NCI-H187 (cell line): ENCODE data around the gene NR2F1-AS1.
"Not testable (repeated sequence)": the region's sequence is repeated elsewhere in the genome, so short reads cannot be mapped to it uniquely, and the experiment has no call there.

ENCODE experiments used
- DNase-seq, 2 experiments: peaks; one replicate each; lab custom pipeline; 2025; lab: John Stamatoyannopoulos, UW

NR2F1-AS1 gene

DNA sequence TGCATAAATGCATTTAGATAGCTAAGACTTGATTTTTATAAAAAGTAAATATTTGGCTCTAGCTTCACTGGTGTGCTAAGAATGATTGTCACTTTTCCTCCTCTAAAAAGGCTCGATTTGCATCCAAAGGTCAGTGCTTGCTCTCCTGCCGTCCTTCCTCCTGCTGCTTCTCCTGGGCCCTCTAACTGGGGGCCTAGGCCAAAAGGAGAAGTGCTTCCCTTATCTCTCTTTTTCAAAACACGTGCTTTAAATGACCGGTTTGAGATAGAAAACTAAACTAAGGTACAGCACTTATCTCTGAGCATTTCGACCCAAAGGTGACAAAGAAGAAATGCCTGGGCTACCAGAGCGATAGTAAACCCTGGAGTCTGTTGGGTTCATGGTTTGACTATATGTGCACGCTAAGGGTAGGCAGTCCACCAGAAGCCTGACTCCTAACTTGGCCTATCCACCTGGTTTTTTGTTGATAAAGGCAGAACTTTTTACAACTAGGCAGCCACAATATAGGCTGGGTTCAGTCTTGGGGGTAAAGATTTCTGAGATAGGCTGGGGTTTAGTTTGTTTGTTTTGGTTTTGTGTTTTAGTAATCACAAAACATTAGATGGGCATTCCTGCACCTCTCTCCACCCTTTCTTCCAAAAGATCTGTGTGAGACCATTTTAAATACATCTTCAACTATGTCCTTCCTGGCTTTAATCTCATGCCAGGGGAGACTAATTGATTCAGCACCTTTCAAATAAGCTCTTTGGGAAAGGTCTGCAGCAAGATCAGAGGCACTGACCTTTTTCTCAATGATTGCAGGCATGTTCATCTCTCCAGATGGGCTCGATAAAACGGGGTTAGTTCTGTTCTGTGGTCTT is 3.8 kb downstream of the NR2F1-AS1 start:
- no peak for DNase-seq

DNA sequence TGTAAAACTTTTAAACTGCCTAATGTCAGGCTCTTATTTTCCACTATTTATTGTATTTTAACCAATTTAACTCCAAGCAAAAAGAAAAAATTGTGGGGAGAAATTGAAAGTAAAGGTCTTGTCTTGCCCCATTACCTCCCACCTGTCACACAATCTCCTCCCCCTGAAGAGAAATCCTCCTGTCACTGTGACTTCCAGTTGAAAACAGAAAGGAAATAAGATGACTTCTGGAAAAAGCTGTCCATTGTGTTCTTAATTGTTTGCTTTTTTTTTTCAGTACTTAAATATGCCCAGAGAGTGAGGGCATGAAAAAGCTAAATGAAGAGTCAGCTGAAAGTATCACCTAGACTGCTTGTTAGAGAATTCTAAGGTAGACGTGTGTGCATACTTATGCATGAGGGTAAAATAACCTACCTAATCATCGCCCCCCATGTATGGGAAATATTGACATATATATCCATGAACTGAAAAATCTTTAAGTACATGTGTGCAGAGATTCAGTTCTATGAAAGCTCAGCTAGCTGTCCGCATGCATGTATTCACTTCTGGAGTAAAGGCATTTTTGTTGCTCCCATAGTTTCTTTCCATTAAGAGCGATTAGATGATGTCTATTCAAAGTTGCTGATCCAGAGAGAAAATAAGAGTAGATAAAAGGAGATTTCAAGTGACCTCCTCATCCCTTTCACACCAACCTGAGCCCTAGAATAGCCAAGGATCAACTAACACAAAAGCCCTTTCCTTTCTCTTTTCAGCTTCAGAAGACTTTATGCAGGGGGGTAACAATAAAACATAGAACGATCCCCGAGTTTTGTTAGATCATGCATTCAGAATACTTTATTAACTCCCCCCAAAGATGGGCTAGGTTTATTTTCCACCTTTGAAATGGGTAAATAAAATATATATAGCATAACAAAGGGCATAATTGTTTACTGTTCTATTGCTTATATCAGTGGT is 5.3 kb downstream of the NR2F1-AS1 start:
- no peak for DNase-seq

DNA sequence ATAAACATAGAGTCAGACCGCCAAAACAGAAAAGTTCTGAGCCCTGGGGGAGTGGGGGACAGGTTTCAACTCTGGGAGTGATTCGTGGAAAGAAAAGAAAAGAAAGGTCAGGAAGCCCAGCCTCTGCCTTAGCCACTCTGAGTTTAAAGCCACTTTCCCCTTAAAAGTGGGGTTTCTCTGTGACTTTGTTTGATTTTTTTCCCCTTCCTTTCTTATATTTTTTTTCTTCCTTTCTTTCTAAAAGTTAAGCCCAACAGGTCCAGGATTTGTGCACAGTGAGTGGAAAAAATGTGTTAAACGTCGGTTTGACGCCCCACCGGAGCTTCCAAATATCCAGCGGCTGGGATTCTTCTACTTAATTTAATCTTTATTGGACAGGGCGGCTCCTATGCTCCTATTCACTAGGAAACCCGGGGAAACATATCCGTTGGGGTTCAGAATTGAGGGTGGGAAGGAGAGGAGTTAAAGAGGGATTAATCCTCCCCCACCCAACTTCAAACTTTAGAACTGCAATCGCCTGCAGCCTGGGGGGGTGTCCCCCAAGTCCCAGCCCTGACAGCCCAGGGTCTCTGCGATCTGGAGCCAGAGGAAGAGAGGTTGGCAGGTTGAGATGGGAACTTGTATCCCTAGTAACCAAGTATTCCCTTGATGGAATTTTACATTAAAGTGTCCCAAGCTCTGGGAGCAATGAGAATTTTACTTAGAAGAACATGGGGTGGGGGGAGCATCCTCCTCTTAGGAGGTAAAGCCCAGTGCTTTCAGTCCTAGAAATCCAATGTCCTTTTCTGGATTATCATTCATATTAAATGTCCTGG is 6.3 kb downstream of the NR2F1-AS1 start:
- no peak for DNase-seq

DNA sequence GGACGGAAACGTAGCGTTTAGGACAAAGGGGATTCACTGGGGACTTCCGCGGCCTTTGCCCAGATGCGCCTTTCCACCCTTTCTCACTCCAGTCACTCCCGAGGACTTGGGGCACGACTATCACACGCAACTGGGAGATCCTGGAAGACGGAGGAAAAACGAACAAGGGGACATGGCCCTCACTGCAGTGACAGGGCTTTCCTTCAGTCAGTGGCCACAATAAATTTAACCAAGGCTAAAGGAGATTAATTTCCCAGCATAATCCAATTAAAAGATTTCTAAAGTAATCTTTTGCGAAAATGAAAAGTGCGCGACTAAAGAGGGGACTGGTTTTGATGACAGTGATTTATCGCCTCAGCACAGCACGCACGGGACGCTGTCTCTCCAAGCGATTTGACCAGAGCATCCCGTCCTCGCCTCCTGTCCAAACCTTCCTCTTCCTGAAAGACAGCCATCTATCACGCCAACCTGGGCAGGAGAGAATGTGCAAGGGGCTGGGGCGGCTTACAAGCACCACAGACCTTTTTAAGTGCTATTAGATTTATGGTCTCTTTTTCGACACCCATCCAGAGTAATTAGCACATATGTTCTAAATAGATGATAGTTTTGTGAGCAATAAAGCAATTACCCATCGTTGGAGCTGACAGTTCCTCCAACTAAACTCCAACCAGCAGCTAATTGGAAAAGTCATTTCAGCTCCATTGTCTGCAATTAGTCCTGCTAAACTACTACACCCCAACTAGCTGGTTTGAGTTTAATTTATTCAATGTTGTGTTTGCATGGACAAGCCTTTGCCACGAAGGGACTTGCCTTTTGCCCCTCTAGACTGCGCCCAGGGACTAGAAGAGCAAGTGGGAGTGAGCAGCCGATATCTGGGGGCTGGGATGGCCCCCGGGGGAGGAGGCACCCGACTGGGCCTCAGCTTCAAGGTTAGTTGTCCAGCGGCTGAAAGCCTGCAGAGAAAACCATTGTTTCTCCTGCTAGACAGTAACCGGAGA is 7.4 kb downstream of the NR2F1-AS1 start:
- DNase-seq: no peak

GRCh38 chr5:93572608-93573353 is 8.2 kb downstream of the NR2F1-AS1 start:
- DNase-seq: no peak

DNA sequence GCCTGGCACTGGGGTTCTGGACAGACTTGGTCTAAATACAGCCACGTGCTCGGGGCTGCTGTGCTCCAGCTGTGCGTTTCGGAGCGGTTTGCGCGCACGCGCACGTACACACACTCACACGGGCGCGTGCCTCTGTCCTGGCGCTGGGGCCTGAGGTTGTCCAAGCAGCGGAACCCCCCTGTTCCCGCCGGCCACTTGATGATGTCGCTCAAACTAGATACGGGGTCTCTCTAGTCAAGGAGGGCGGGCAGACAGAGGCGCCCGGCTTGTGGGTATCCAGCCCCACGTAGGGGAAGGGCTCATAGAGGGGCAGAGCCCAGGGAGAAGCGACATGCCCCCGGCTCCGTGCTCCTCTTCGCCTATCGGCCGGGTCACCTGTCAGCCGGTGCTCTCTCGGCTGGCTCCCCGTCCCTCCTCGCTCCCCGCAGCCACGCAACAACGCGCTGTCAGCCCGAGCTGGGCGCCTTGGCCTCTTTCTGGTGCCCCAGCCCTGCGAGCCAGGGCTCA is 8.9 kb downstream of the NR2F1-AS1 start:
- no peak for DNase-seq

DNA sequence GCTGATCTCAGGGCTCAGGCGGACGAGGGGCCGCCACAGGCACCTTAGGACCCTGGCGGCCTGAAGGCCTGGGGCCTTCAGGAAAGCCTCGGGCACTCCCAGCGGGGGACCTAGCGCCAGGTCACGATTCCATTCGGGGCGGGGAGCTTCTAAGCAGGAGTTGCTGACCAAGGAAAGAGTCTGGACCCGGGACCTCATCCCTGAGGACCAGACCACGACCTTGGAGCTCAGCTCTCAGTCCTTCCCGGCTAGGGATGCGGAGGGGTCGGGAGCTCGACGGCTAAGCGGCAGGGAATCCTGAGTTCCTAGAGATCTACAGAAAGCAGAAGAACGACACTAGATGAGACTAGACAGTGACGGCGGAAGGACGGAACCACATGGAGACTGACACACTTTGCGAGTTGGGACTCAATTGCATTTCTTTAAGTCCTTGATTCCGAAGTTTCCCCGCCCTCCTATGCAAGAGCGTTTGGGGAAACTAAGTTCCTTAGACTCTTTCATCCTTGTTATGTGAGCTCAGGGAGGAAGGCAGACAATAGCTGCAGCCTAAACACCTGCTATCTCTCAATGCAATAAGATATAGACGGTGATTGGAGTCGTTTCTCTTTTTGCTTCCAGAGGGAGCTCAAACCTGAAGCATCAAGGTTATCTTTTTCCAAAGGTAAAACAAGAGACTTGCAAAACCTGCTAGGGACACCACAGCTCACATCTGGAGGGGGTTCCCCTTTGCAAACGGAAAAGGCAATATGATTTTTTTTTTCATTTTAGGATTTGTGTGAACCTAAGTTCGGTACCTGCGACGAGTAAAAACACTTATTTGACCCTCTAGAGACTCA is 9.7 kb downstream of the NR2F1-AS1 start:
- DNase-seq: no peak

- DNase-seq: no peak
These were observed 10.5 kb downstream of the NR2F1-AS1 start for GRCh38 chr5:93570294-93571113.

- no peak for DNase-seq
These were observed 11.5 kb downstream of the NR2F1-AS1 start for GRCh38 chr5:93569300-93570160.

GRCh38 chr5:93567424-93567823 is 13.6 kb downstream of the NR2F1-AS1 start:
- DNase-seq: no peak

GRCh38 chr5:93566091-93566490 is 14.9 kb downstream of the NR2F1-AS1 start:
- no peak for DNase-seq

DNA sequence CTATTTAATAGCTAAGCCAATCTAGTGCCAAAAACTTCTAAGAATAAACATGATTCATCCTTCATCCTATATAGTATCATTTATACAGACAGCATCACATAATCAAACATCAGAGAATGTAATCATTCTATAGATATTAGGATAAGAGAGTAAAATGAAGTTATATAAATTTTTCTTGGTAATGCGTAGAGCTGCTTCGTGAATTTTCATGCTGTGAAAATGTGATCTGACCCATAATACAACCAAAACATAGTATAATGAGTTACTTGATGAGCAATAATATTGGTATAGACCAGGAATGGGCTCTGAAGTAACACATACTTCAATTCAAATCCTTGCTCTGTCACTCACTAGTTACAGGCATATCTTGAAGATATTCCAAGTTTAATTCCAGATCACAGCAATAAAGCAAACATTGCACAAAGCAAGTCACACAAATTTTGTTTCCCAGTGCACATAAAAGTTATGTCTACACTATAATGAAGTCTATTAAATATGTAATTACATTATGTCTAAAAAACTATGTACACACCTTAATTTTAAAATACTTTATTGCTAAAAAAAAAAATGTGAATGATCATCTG is 23.9 kb downstream of the NR2F1-AS1 start:
- no peak for DNase-seq

DNA sequence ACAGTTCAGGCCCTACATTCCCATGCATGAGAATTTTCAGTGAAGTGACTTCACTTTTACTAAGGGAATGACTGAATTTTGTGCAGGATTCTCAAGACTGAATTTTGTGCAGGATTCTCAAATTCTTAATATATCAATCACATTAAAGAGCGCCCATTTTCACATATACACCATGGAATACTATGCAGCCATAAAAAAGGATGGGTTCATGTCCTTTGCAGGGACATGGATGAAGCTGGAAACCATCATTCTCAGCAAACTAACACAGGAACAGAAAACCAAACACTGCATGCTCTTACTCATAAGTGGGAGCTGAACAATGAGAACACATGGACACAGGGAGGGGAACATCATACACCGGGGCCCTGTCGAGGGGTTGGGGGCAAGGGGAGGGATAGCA is 31.4 kb downstream of the NR2F1-AS1 start:
- DNase-seq: not testable (repeated sequence)

- no peak for DNase-seq
These were observed 35.1 kb downstream of the NR2F1-AS1 start for GRCh38 chr5:93545872-93546271.

GRCh38 chr5:93532370-93532769 is 48.6 kb downstream of the NR2F1-AS1 start:
- no peak for DNase-seq

DNA sequence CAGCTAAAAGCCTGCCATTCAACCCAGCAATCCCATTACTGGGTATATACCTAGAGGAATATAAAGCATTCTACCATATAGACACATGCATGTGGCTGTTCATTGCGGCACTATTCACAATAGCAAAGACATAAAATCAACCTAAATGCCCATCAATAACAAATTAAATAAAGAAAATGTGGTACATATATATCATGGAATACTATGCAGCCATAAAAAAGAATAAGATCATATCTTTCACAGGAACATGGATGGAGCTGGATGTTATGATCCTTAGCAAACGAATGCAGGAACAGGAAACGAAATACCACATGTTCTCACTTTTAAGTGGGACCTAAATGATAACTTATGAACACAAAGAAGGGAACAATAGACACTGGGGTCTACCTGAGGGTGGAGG is 59.2 kb downstream of the NR2F1-AS1 start:
- DNase-seq: not testable (repeated sequence)

- DNase-seq: no peak
These were observed 61.3 kb downstream of the NR2F1-AS1 start for GRCh38 chr5:93519740-93520139.
